HEK293 (cell line): ENCODE results near the gene HRNR.

Experiments
- CTCF ChIA-PET: fragments of 350-600 bp; formaldehyde crosslinking; extraction: SDS; loops from one replicate; lab custom pipeline; 2021; ENCODE audit warnings: antibody characterized with exemption; lab: Yijun Ruan, JAX
- POLR2A ChIA-PET: fragments of 300-600 bp; formaldehyde crosslinking; extraction: SDS; loops from one replicate; lab custom pipeline; 2020; ENCODE audit warnings: antibody characterized with exemption, inconsistent platforms; lab: Yijun Ruan, JAX
- H3K27ac ChIP-seq: fragments of 200-500 bp; sonication (Bioruptor generic); 2 replicates; pipeline ENCODE4 v1.5.1; 2014; ENCODE audit warnings: low read depth, low read length, control low read depth, inconsistent platforms; ENCODE audit errors: extremely low read depth
- H3K36me3 ChIP-seq, 2 experiments: fragments of 200-500 bp in 1 of 2; sonication (Bioruptor generic) in 1 of 2; 1 replicate in 1 of 2; 2 replicates in 1 of 2; pipeline ENCODE4 v1.5.1; 2014 to 2017; ENCODE audit warnings: inconsistent platforms in 2 of 2, low read length in 2 of 2; ENCODE audit not compliant: control insufficient read depth in 2 of 2, insufficient read depth in 1 of 2
- H3K4me1 ChIP-seq: fragments of 200-500 bp; sonication (Bioruptor generic); 2 replicates; pipeline ENCODE4 v1.5.1; 2014; ENCODE audit warnings: mild to moderate bottlenecking, low read length, inconsistent platforms; ENCODE audit not compliant: control insufficient read depth, insufficient read depth
- H3K4me3 ChIP-seq: 2 replicates; pipeline ENCODE4 v1.5.1; 2011; ENCODE audit warnings: low read depth, mild to moderate bottlenecking, control low read depth, low read length, moderate library complexity
- H3K9me3 ChIP-seq: fragments of 200-500 bp; sonication (Bioruptor generic); 2 replicates; pipeline ENCODE4 v1.5.1; 2014; ENCODE audit warnings: low read depth, low read length, inconsistent platforms; ENCODE audit not compliant: control insufficient read depth, insufficient read depth
- GFI1B ChIP-seq: fragments of 450-650 bp; formaldehyde crosslinking; IDR thresholded peaks from 2 replicates; pipeline ENCODE4 v1.5.1; 2016; ENCODE audit warnings: missing biosample characterization, missing genetic modification characterization
- HOXA7 ChIP-seq: sonication (generic); formaldehyde crosslinking; IDR thresholded peaks from 2 replicates; pipeline ENCODE4 v1.8.1; 2022; ENCODE audit warnings: missing genetic modification reagents, borderline replicate concordance
- KLF8 ChIP-seq: fragments of 450-650 bp; formaldehyde crosslinking; IDR thresholded peaks from 2 replicates; pipeline ENCODE4 v1.5.1; 2016; ENCODE audit warnings: missing biosample characterization, missing genetic modification characterization
- OSR2 ChIP-seq: fragments of 450-650 bp; formaldehyde crosslinking; IDR thresholded peaks from 2 replicates; pipeline ENCODE4 v1.5.1; 2016; ENCODE audit warnings: missing biosample characterization, missing genetic modification characterization
- OVOL3 ChIP-seq: fragments of 450-650 bp; formaldehyde crosslinking; IDR thresholded peaks from 2 replicates; pipeline ENCODE4 v1.5.1; 2016; ENCODE audit warnings: missing biosample characterization, missing genetic modification characterization
- PRDM10 ChIP-seq: fragments of 450-650 bp; formaldehyde crosslinking; IDR thresholded peaks from 2 replicates; pipeline ENCODE4 v1.5.1; 2016; ENCODE audit warnings: missing biosample characterization, missing genetic modification characterization
- WT1 ChIP-seq: fragments of 450-650 bp; formaldehyde crosslinking; IDR thresholded peaks from 2 replicates; pipeline ENCODE4 v1.5.1; 2016; ENCODE audit warnings: missing biosample characterization, missing genetic modification characterization
- ZBTB21 ChIP-seq: fragments of 450-650 bp; formaldehyde crosslinking; IDR thresholded peaks from 2 replicates; pipeline ENCODE4 v1.5.1; 2017; ENCODE audit warnings: missing biosample characterization, missing genetic modification characterization
- ZBTB48 ChIP-seq: fragments of 450-650 bp; formaldehyde crosslinking; IDR thresholded peaks from 2 replicates; pipeline ENCODE4 v1.5.1; 2016; ENCODE audit warnings: missing biosample characterization, missing genetic modification characterization
- ZEB2 ChIP-seq: fragments of 450-650 bp; formaldehyde crosslinking; IDR thresholded peaks from 2 replicates; pipeline ENCODE4 v1.5.1; 2016; ENCODE audit warnings: missing biosample characterization, missing genetic modification characterization
- ZNF10 ChIP-seq: fragments of 450-650 bp; formaldehyde crosslinking; IDR thresholded peaks from 2 replicates; pipeline ENCODE4 v1.5.1; 2017; ENCODE audit warnings: missing biosample characterization, missing genetic modification characterization
- ZNF157 ChIP-seq: fragments of 450-650 bp; formaldehyde crosslinking; IDR thresholded peaks from 2 replicates; pipeline ENCODE4 v1.5.1; 2016; ENCODE audit warnings: missing biosample characterization, missing genetic modification characterization
- ZNF175 ChIP-seq: fragments of 450-650 bp; formaldehyde crosslinking; IDR thresholded peaks from 2 replicates; pipeline ENCODE4 v1.5.1; 2016; ENCODE audit warnings: missing biosample characterization, missing genetic modification characterization
- ZNF423 ChIP-seq: fragments of 450-650 bp; formaldehyde crosslinking; IDR thresholded peaks from 2 replicates; pipeline ENCODE4 v1.5.1; 2016; ENCODE audit warnings: missing biosample characterization, missing genetic modification characterization
- ZNF555 ChIP-seq: fragments of 450-650 bp; formaldehyde crosslinking; conservative IDR thresholded peaks from 2 replicates; pipeline ENCODE4 v1.5.1; 2017; ENCODE audit warnings: missing biosample characterization, mild to moderate bottlenecking, missing genetic modification characterization, inconsistent platforms
- ZNF623 ChIP-seq: fragments of 450-650 bp; formaldehyde crosslinking; IDR thresholded peaks from 2 replicates; pipeline ENCODE4 v1.5.1; 2016; ENCODE audit warnings: missing biosample characterization, missing genetic modification characterization
- ZNF639 ChIP-seq: fragments of 450-650 bp; formaldehyde crosslinking; IDR thresholded peaks from 2 replicates; pipeline ENCODE4 v1.5.1; 2016; ENCODE audit warnings: missing biosample characterization, missing genetic modification characterization
- ZNF670 ChIP-seq: fragments of 450-650 bp; formaldehyde crosslinking; IDR thresholded peaks from 2 replicates; pipeline ENCODE4 v1.5.1; 2016; ENCODE audit warnings: missing biosample characterization, missing genetic modification characterization, low read depth
- ZNF704 ChIP-seq: fragments of 450-650 bp; formaldehyde crosslinking; IDR thresholded peaks from 2 replicates; pipeline ENCODE4 v1.5.1; 2016; ENCODE audit warnings: missing biosample characterization, missing genetic modification characterization
- ZSCAN23 ChIP-seq: fragments of 450-650 bp; formaldehyde crosslinking; IDR thresholded peaks from 2 replicates; pipeline ENCODE4 v1.5.1; 2016; ENCODE audit warnings: missing biosample characterization, missing genetic modification characterization
- ZSCAN30 ChIP-seq: fragments of 450-650 bp; IDR thresholded peaks from 2 replicates; pipeline ENCODE4 v1.5.1; 2018; ENCODE audit warnings: missing biosample characterization, mild to moderate bottlenecking, missing genetic modification characterization, moderate library complexity
- ZSCAN5A ChIP-seq: fragments of 450-650 bp; formaldehyde crosslinking; IDR thresholded peaks from 2 replicates; pipeline ENCODE4 v1.5.1; 2016; ENCODE audit warnings: missing biosample characterization, missing genetic modification characterization

Gene HRNR

GRCh38 chr1:152191711-152192110 lies 32.3 kb downstream of the HRNR start:
- TF ChIP-seq ZNF555 (no peak), HOXA7 (CRISPR knock-in tag) (no peak), ZNF423 (tag by site-specific recombination) (no peak)
- Histone ChIP-seq H3K4me1 (no peaks in the 10 kb centered on the region), H3K36me3 (no peaks in the 10 kb centered on the region), H3K9me3 (no peaks in the 10 kb centered on the region), H3K27ac (no peak overlapping the region), H3K4me3 (no peak overlapping the region)
- CTCF ChIA-PET, result interaction anchor here (1.0 to 4.0 kb wide), 6 partner anchors 156 to 276 kb away, joined by 3 to 49 read pairs (median 6); no protein-coding TSS in a partner anchor
- POLR2A ChIA-PET, result no interaction called here

GRCh38 chr1:152191260-152191659 lies 32.7 kb downstream of the HRNR start:
- TF ChIP-seq ZSCAN30 (tag by site-specific recombination) (no peak), GFI1B (tag by site-specific recombination) (no peak), ZNF704 (tag by site-specific recombination) (no peak), ZNF555 (no peak), ZEB2 (tag by site-specific recombination) (no peak), ZNF175 (tag by site-specific recombination) (no peak), KLF8 (tag by site-specific recombination) (no peak), ZSCAN23 (tag by site-specific recombination) (no peak), ZBTB21 (tag by site-specific recombination) (no peak), ZNF10 (tag by site-specific recombination) (no peak), WT1 (tag by site-specific recombination) (no peak), ZBTB48 (tag by site-specific recombination) (no peak)
- TF ChIP-seq, all 188 proteins: peak for 0
- no peaks in the 10 kb centered on the region for H3K9me3 ChIP-seq
- ChIA-PET CTCF (interaction anchor here (0.6 to 4.0 kb wide), 8 partner anchors 30 to 276 kb away, joined by 3 to 49 read pairs (median 4); no protein-coding TSS in a partner anchor), POLR2A (no interaction called here)
- H3K27ac ChIP-seq, result no peak overlapping the region
- no peak overlapping the region for H3K4me3 ChIP-seq
- no peaks in the 10 kb centered on the region for H3K36me3 ChIP-seq
- no peaks in the 10 kb centered on the region for H3K4me1 ChIP-seq

- POLR2A ChIA-PET, result no interaction called here
- CTCF ChIA-PET, result interaction anchor here (0.6 to 4.0 kb wide), 8 partner anchors 31 to 1631 kb away, joined by 3 to 49 read pairs (median 4); no protein-coding TSS in a partner anchor
Observed at GRCh38 chr1:152190589-152190988, 33.4 kb downstream of the HRNR start.

More at GRCh38 chr1:152190589-152190988, 33.4 kb downstream of the HRNR start:
- no peaks in the 10 kb centered on the region for H3K9me3 ChIP-seq
- H3K27ac ChIP-seq, result no peak overlapping the region
- TF ChIP-seq PRDM10, result 0 out of 2 replicates have a peak, but pooled peaks have one; percentile 21
- TF ChIP-seq OVOL3 (tag by site-specific recombination), result no peak
- TF ChIP-seq ZNF670 (tag by site-specific recombination), result no peak
- no peak for TF ChIP-seq ZSCAN5A (tag by site-specific recombination)
- TF ChIP-seq ZNF639 (tag by site-specific recombination), result no peak
- no peak for TF ChIP-seq ZNF623 (tag by site-specific recombination)
- no peak for TF ChIP-seq OSR2 (tag by site-specific recombination)
- TF ChIP-seq ZNF157 (tag by site-specific recombination), result no peak
- H3K4me3 ChIP-seq, result no peak overlapping the region
- H3K4me1 ChIP-seq, result no peaks in the 10 kb centered on the region
- no peaks in the 10 kb centered on the region for H3K36me3 ChIP-seq
